ENCODE data around the gene LRRC9. TPM values are rescaled to one million over a fixed set of nuclear protein-coding genes. Genes with fewer than 3 reads are reported as not detected.

The LRRC9 gene
- total and polyA plus RNA-seq, 8 donors, result 0.09 to 0.31 (median 0.19) TPM; not detected in 5

- DNase-seq, result no peak
- ATAC-seq, result no peak
- intact Hi-C loops (cut with DNase I), result no loop called here
- H3K36me3 ChIP-seq, result no peaks in the 10 kb centered on the region
- H3K27ac ChIP-seq, result no peak overlapping the region
- H3K9me3 ChIP-seq, result no peaks in the 10 kb centered on the region
- H3K4me1 ChIP-seq, result no peaks in the 10 kb centered on the region
- no peaks in the 10 kb centered on the region for H3K27me3 ChIP-seq
- TF ChIP-seq CTCF (IDR thresholded peaks at IDR 0.05), result no peak
- no peak overlapping the region for H3K4me3 ChIP-seq
- 77 to 79% methylated on average over 1 of the region's 1 CpG for WGBS, 2 donors
- FAIRE-seq, result no peak
Observed at GRCh38 chr14:59986556-59987059, 66.7 kb downstream of the LRRC9 start.

- no peaks in the 10 kb centered on the region for H3K36me3 ChIP-seq
- intact Hi-C loops (cut with DNase I), result no loop called here
- H3K4me1 ChIP-seq, result peaks cover 0 to 5% (median 2%) of the 10 kb centered on the region in 3 donors
- H3K27me3 ChIP-seq, result no peaks in the 10 kb centered on the region
- ATAC-seq (peak in 1 of 4 donors; percentile 35), FAIRE-seq (no peak), DNase-seq (no peak)
- no peak overlapping the region for H3K27ac ChIP-seq
- no peak overlapping the region for H3K4me3 ChIP-seq
- no peak for TF ChIP-seq CTCF (IDR thresholded peaks at IDR 0.05)
- H3K9me3 ChIP-seq, result no peaks in the 10 kb centered on the region
Observed at GRCh38 chr14:59997449-59997848, 77.5 kb downstream of the LRRC9 start.

- H3K36me3 ChIP-seq, result no peaks in the 10 kb centered on the region
- ATAC-seq (no peak), FAIRE-seq (no peak), DNase-seq (no peak)
- no peaks in the 10 kb centered on the region for H3K9me3 ChIP-seq
- H3K27ac ChIP-seq, result no peak overlapping the region
- H3K4me3 ChIP-seq, result no peak overlapping the region
- no peak for TF ChIP-seq CTCF (IDR thresholded peaks at IDR 0.05)
- no peaks in the 10 kb centered on the region for H3K27me3 ChIP-seq
- peaks cover 5 to 10% (median 7%) of the 10 kb centered on the region in 3 donors for H3K4me1 ChIP-seq
- intact Hi-C loops (cut with DNase I), result no loop called here
Observed at GRCh38 chr14:59997966-59998365, 78.0 kb downstream of the LRRC9 start.

- no peak for ATAC-seq
- WGBS, 2 donors, result 93 to 94% methylated on average over 1 of the region's 1 CpG
- Histone ChIP-seq H3K36me3 (no peaks in the 10 kb centered on the region), H3K9me3 (no peaks in the 10 kb centered on the region), H3K4me3 (no peak overlapping the region), H3K27ac (no peak overlapping the region), H3K27me3 (no peaks in the 10 kb centered on the region), H3K4me1 (peaks cover 10 to 16% (median 13%) of the 10 kb centered on the region in 3 donors)
- no peak for TF ChIP-seq CTCF (IDR thresholded peaks at IDR 0.05)
- no peak for FAIRE-seq
- intact Hi-C loops (cut with DNase I), result no loop called here
- no peak for DNase-seq
Observed at GRCh38 chr14:59998564-59998963, 78.6 kb downstream of the LRRC9 start.

GRCh38 chr14:60002819-60003492 is 83.0 kb downstream of the LRRC9 start:
- Histone ChIP-seq H3K27me3 (no peaks in the 10 kb centered on the region), H3K36me3 (no peaks in the 10 kb centered on the region), H3K27ac (peak overlapping the region in 3 of 4 donors; percentile 28 to 44 (median 42)), H3K4me3 (no peak overlapping the region), H3K9me3 (no peaks in the 10 kb centered on the region), H3K4me1 (peaks cover 13 to 29% (median 28%) of the 10 kb centered on the region in 3 donors)
- peak; percentile 72 to 90 (median 74) for DNase-seq
- peak; percentile 90 to 95 (median 94) for ATAC-seq
- TF ChIP-seq CTCF (IDR thresholded peaks at IDR 0.05), result no peak
- intact Hi-C loops (cut with DNase I), result no loop called here
- 10 to 11% methylated on average over 2 of the region's 2 CpGs for WGBS, 2 donors
- no peak for FAIRE-seq

All from pancreas (tissue), 10 donors.